Right lobe of liver (tissue), 6 donors: ENCODE results near the gene FBXO47. TPM values are rescaled to one million over a fixed set of nuclear protein-coding genes. Genes with fewer than 3 reads are reported as not detected.

Experiments used
- ATAC-seq, 4 donors: fragments of 200-7000 bp; cut with Tn5 transposase; one replicate each; pipeline ENCODE4 v1.9.1; 2020; ENCODE audit warnings: mild to moderate bottlenecking in 4 of 4, moderate library complexity in 4 of 4
- DNase-seq, 3 donors: peaks; one replicate each; pipeline ENCODE4 v3.0.0-alpha.2; 2020
- H3K27ac ChIP-seq, 3 donors: fragments of 200-600 bp; one replicate each; pipeline ENCODE4 v1.8.0; 2022
- H3K27me3 ChIP-seq, 2 donors: fragments of 200-600 bp; one replicate each; pipeline ENCODE4 v1.8.0; 2022
- H3K36me3 ChIP-seq, 4 donors: fragments of 200-600 bp; sonication (generic) in 1 of 4; one replicate each; pipeline versions ENCODE4 v1.5.1 to v1.8.0; 2017 to 2022; ENCODE audit warnings: control low read depth in 1 of 4
- H3K4me1 ChIP-seq, 4 donors: fragments of 200-600 bp; sonication (generic) in 1 of 4; one replicate each; pipeline versions ENCODE4 v1.5.1 to v1.8.0; 2017 to 2022; ENCODE audit warnings: control low read depth in 1 of 4
- H3K4me3 ChIP-seq, 3 donors: fragments of 200-600 bp; one replicate each; pipeline ENCODE4 v1.8.0; 2022
- H3K9me3 ChIP-seq, 4 donors: fragments of 200-600 bp; sonication (generic) in 1 of 4; one replicate each; pipeline versions ENCODE4 v1.5.1 to v1.8.0; 2017 to 2022; ENCODE audit warnings: control low read depth in 1 of 4
- CTCF ChIP-seq, 4 donors: fragments of 200-600 bp in 3 of 4; fragments of 450-650 bp in 1 of 4; IDR thresholded peaks; one replicate each; pipeline versions ENCODE4 v1.5.1 to v1.8.0; 2016 to 2022; ENCODE audit warnings: antibody characterized with exemption in 4 of 4, mild to moderate bottlenecking in 2 of 4
- POLR2A ChIP-seq: fragments of 450-650 bp; IDR thresholded peaks from one replicate; pipeline ENCODE4 v1.6.1; 2017; ENCODE audit warnings: antibody characterized with exemption, mild to moderate bottlenecking
- WGBS: methylation state at CpG from one replicate; pipeline ENCODE4 v1.1.6; 2018; ENCODE audit warnings: low coverage, low lambda C conversion rate; ENCODE audit not compliant: insufficient coverage; ENCODE audit errors: missing lambda C conversion rate; 5-methylcytosine and 5-hydroxymethylcytosine counted together
- intact Hi-C, 2 donors: fragments of 100-400 bp; cut with DNase I; formaldehyde crosslinking; loops; one replicate each; pipeline versions ENCODE4 v1.11.2 to v1.14.1; 2022
- total RNA-seq, 6 experiments: library from RNA; depleted of rRNA in 2 of 6; stranded (reverse); fragments of >200 nt in 2 of 6; fragmentation: NEBNext Ultra II Directional in 3 of 6; extraction: Animal tissue kit (Norgen Biotek cat#: 25700) in 3 of 6; gene quantifications; one replicate each; pipeline versions ENCODE4 v1.1.0 to v1.2.4, GENCODE V29; 2016 to 2023
- donor health status: DM: no; HTN: yes; CAD: no.
- donor health status: DM: no; HTN: no; CAD: no.
- donor health status: DM: no; HTN: no; CAD: no.
- donor health status: DM: no; HTN: yes; CAD: no.
- donor health status: DM: no; HTN: yes; CAD: no.

Gene FBXO47
- total RNA-seq, 6 experiments from 2014 or later = not detected

DNA sequence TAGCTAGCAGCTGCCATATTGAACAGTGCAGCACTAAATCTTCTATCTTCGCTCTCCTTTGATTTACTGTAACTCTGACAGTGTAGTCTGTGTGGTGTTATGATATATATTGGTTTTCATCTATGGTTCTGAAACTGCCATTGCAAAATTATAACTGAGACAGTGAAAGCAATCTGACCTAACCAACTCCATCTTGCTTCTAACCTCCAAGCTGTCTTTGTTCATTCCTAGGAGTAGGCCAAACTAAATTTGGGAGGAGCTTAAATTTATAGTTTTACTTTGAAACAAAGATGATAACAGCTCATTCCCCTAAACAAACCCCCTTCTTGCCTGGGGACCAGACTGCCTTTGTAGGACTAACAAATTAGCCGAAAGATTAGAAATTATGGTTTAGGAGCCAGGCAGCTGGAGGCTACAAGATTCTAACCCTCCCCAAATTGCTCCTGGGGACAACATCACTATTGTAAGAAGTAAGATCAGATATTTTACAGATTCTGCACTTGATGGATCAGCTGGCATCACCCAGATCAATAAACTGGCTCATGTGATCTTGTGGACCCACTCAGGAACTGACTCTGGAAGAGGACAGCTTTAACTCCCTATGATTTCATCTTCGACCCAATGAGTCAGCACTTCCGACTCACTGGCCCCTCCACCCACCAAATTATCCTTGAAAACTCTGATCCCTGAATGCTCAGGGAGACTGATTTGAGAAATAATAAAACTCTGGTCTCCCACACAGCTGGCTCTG is 47.0 kb upstream of the FBXO47 start:
- no peak for DNase-seq
- H3K27ac ChIP-seq = no peak overlapping the region
- H3K36me3 ChIP-seq = no peaks in the 10 kb centered on the region
- no peaks in the 10 kb centered on the region for H3K9me3 ChIP-seq
- no peak overlapping the region for H3K4me3 ChIP-seq
- ATAC-seq = peak in 1 of 4 donors; percentile 46
- WGBS = 85% methylated on average over 3 of the region's 4 CpGs
- TF ChIP-seq POLR2A (no peak), CTCF (IDR thresholded peaks at IDR 0.05) (no peak)
- intact Hi-C loops = no loop called here
- no peaks in the 10 kb centered on the region for H3K27me3 ChIP-seq
- peaks cover 0 to 4% (median 0%) of the 10 kb centered on the region in 4 donors for H3K4me1 ChIP-seq

- Histone ChIP-seq H3K36me3 (no peaks in the 10 kb centered on the region), H3K4me3 (no peak overlapping the region), H3K27ac (no peak overlapping the region), H3K27me3 (no peaks in the 10 kb centered on the region), H3K4me1 (no peaks in the 10 kb centered on the region), H3K9me3 (no peaks in the 10 kb centered on the region)
- ATAC-seq (no peak), DNase-seq (no peak)
- 85% methylated on average over 7 of the region's 7 CpGs for WGBS
- intact Hi-C loops = no loop called here
- no peak for TF ChIP-seq POLR2A
- TF ChIP-seq CTCF (IDR thresholded peaks at IDR 0.05) = no peak
Measured at GRCh38 chr17:39012725-39013124, 45.5 kb upstream of the FBXO47 start.

- no peak for TF ChIP-seq POLR2A
- TF ChIP-seq CTCF (IDR thresholded peaks at IDR 0.05) = no peak
- Histone ChIP-seq H3K9me3 (no peaks in the 10 kb centered on the region), H3K4me3 (no peak overlapping the region), H3K4me1 (no peaks in the 10 kb centered on the region), H3K36me3 (no peaks in the 10 kb centered on the region), H3K27ac (no peak overlapping the region), H3K27me3 (no peaks in the 10 kb centered on the region)
- ATAC-seq = peak in 1 of 4 donors; percentile 26
- 32% methylated on average over 6 of the region's 14 CpGs for WGBS
- intact Hi-C loops = no loop called here
- no peak for DNase-seq
Measured at GRCh38 chr17:39011907-39012468, 44.8 kb upstream of the FBXO47 start.

DNA sequence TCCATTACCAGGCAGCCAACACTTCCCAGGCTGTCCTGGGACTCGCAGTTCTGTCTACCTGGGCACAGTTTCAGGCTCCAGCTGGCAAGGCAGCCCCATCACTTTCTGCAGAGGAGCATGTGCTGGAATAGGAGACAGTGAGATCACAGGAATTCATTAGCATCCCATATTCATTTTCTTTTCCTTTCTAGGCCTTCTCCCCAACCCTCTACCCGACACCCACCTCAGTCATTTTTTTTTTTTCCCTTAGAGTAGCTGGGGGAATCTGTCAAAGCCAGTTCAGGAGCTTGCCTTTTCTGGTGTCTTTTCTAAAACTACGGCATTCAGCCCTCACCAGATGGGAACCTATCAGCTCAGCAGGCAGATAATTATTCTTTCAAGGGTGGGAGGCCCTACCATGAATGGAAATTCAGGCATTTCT is 42.4 kb upstream of the FBXO47 start:
- no peak for TF ChIP-seq POLR2A
- no peak for TF ChIP-seq CTCF (IDR thresholded peaks at IDR 0.05)
- Histone ChIP-seq H3K27me3 (no peaks in the 10 kb centered on the region), H3K9me3 (no peaks in the 10 kb centered on the region), H3K4me1 (no peaks in the 10 kb centered on the region), H3K36me3 (no peaks in the 10 kb centered on the region), H3K4me3 (no peak overlapping the region), H3K27ac (no peak overlapping the region)
- DNase-seq (no peak), ATAC-seq (no peak)
- intact Hi-C loops = no loop called here
- 69% methylated on average over 3 of the region's 3 CpGs for WGBS
